ENCODE data around the gene MKRN1.
A peak's percentile ranks its signal among the peaks of the same experiment; 100 is the strongest.
"Not testable (repeated sequence)": the region's sequence is repeated elsewhere in the genome, so short reads cannot be mapped to it uniquely, and the experiment has no call there.

MKRN1 gene

GRCh38 chr7:140455743-140456142 lies 23.6 kb downstream of the MKRN1 start:
- Histone ChIP-seq H3K36me3 (ENCODE audit: control insufficient read depth, insufficient read depth, low read length) (peaks cover 20% of the 10 kb centered on the region; the same call in 1 of the 2 replicates), H3K27ac (ENCODE audit: low read length) (no peak overlapping the region)

GRCh38 chr7:140454657-140455015 lies 24.7 kb downstream of the MKRN1 start:
- Histone ChIP-seq H3K4me1 (ENCODE audit: control insufficient read depth, insufficient read depth, low read length) (peaks cover 11% of the 10 kb centered on the region), H3K27ac (ENCODE audit: low read length) (no peak overlapping the region), H3K27me3 (ENCODE audit: control insufficient read depth, insufficient read depth, low read length) (no peaks in the 10 kb centered on the region), H3K36me3 (ENCODE audit: control insufficient read depth, insufficient read depth, low read length) (peaks cover 17% of the 10 kb centered on the region; the same call in 1 of the 2 replicates), H3K4me3 (ENCODE audit: low read length) (no peak overlapping the region), H3K9me3 (ENCODE audit: control insufficient read depth, insufficient read depth, low read length) (no peaks in the 10 kb centered on the region)
- no CpG with 5 or more reads among the region's 8 CpGs for WGBS (ENCODE audit: insufficient coverage, insufficient read length)
- no peak for DNase-seq (ENCODE audit: low read depth, low spot score)

More at GRCh38 chr7:140455743-140456142, 23.6 kb downstream of the MKRN1 start:
- Histone ChIP-seq H3K9me3 (ENCODE audit: control insufficient read depth, insufficient read depth, low read length) (no peaks in the 10 kb centered on the region), H3K4me3 (ENCODE audit: low read length) (no peak overlapping the region), H3K4me1 (ENCODE audit: control insufficient read depth, insufficient read depth, low read length) (peaks cover 11% of the 10 kb centered on the region), H3K27me3 (ENCODE audit: control insufficient read depth, insufficient read depth, low read length) (no peaks in the 10 kb centered on the region)
- peak; percentile 64 for DNase-seq (ENCODE audit: low read depth, low spot score)
- no CpG with 5 or more reads among the region's 4 CpGs for WGBS (ENCODE audit: insufficient coverage, insufficient read length)

- not testable (repeated sequence) for H3K27ac ChIP-seq (ENCODE audit: low read length); H3K9me3 ChIP-seq (ENCODE audit: control insufficient read depth, insufficient read depth, low read length); H3K4me3 ChIP-seq (ENCODE audit: low read length); DNase-seq (ENCODE audit: low read depth, low spot score); H3K27me3 ChIP-seq (ENCODE audit: control insufficient read depth, insufficient read depth, low read length)
- H3K36me3 ChIP-seq (ENCODE audit: control insufficient read depth, insufficient read depth, low read length) = peaks cover 17% of the 10 kb centered on the region; the same call in 1 of the 2 replicates
- H3K4me1 ChIP-seq (ENCODE audit: control insufficient read depth, insufficient read depth, low read length) = peaks cover 13% of the 10 kb centered on the region
- WGBS (ENCODE audit: insufficient coverage, insufficient read length) = 100% methylated on average over 1 of the region's 9 CpGs
Observed at GRCh38 chr7:140453785-140454656, 25.3 kb downstream of the MKRN1 start.

GRCh38 chr7:140453273-140453672 lies 26.0 kb downstream of the MKRN1 start:
- peaks cover 13% of the 10 kb centered on the region for H3K4me1 ChIP-seq (ENCODE audit: control insufficient read depth, insufficient read depth, low read length)
- no peaks in the 10 kb centered on the region for H3K9me3 ChIP-seq (ENCODE audit: control insufficient read depth, insufficient read depth, low read length)
- WGBS (ENCODE audit: insufficient coverage, insufficient read length) = no CpG with 5 or more reads among the region's 4 CpGs
- DNase-seq (ENCODE audit: low read depth, low spot score) = no peak
- H3K27ac ChIP-seq (ENCODE audit: low read length) = no peak overlapping the region
- H3K27me3 ChIP-seq (ENCODE audit: control insufficient read depth, insufficient read depth, low read length) = no peaks in the 10 kb centered on the region
- H3K36me3 ChIP-seq (ENCODE audit: control insufficient read depth, insufficient read depth, low read length) = peaks cover 14% of the 10 kb centered on the region; the same call in 1 of the 2 replicates
- H3K4me3 ChIP-seq (ENCODE audit: low read length) = no peak overlapping the region

- no CpG with 5 or more reads among the region's 1 CpG for WGBS (ENCODE audit: insufficient coverage, insufficient read length)
- Histone ChIP-seq H3K9me3 (ENCODE audit: control insufficient read depth, insufficient read depth, low read length) (no peaks in the 10 kb centered on the region), H3K4me3 (ENCODE audit: low read length) (no peak overlapping the region), H3K36me3 (ENCODE audit: control insufficient read depth, insufficient read depth, low read length) (peaks cover 12% of the 10 kb centered on the region; the same call in 1 of the 2 replicates), H3K27me3 (ENCODE audit: control insufficient read depth, insufficient read depth, low read length) (no peaks in the 10 kb centered on the region), H3K4me1 (ENCODE audit: control insufficient read depth, insufficient read depth, low read length) (peaks cover 13% of the 10 kb centered on the region), H3K27ac (ENCODE audit: low read length) (no peak overlapping the region)
- DNase-seq (ENCODE audit: low read depth, low spot score) = no peak
Observed at GRCh38 chr7:140451716-140452115, 27.6 kb downstream of the MKRN1 start.

GRCh38 chr7:140448781-140449480 lies 30.4 kb downstream of the MKRN1 start:
- no peaks in the 10 kb centered on the region; the same call in 1 of the 2 replicates for H3K36me3 ChIP-seq (ENCODE audit: control insufficient read depth, insufficient read depth, low read length)
- WGBS (ENCODE audit: insufficient coverage, insufficient read length) = no CpG with 5 or more reads among the region's 4 CpGs
- no peak for DNase-seq (ENCODE audit: low read depth, low spot score)
- peaks cover 5% of the 10 kb centered on the region; the same call in 1 of the 2 replicates for H3K4me1 ChIP-seq (ENCODE audit: control insufficient read depth, insufficient read depth, low read length)
- H3K4me3 ChIP-seq (ENCODE audit: low read length) = no peak overlapping the region
- no peaks in the 10 kb centered on the region for H3K9me3 ChIP-seq (ENCODE audit: control insufficient read depth, insufficient read depth, low read length)
- H3K27ac ChIP-seq (ENCODE audit: low read length) = no peak overlapping the region
- H3K27me3 ChIP-seq (ENCODE audit: control insufficient read depth, insufficient read depth, low read length) = no peaks in the 10 kb centered on the region

GRCh38 chr7:140447841-140448240 lies 31.5 kb downstream of the MKRN1 start:
- Histone ChIP-seq H3K27ac (ENCODE audit: low read length) (no peak overlapping the region), H3K27me3 (ENCODE audit: control insufficient read depth, insufficient read depth, low read length) (no peaks in the 10 kb centered on the region), H3K9me3 (ENCODE audit: control insufficient read depth, insufficient read depth, low read length) (no peaks in the 10 kb centered on the region), H3K4me3 (ENCODE audit: low read length) (no peak overlapping the region), H3K36me3 (ENCODE audit: control insufficient read depth, insufficient read depth, low read length) (no peaks in the 10 kb centered on the region), H3K4me1 (ENCODE audit: control insufficient read depth, insufficient read depth, low read length) (peaks cover 5% of the 10 kb centered on the region; the same call in 1 of the 2 replicates)
- DNase-seq (ENCODE audit: low read depth, low spot score) = no peak
- WGBS (ENCODE audit: insufficient coverage, insufficient read length) = no CpG with 5 or more reads among the region's 7 CpGs

GRCh38 chr7:140446467-140446866 lies 32.8 kb downstream of the MKRN1 start:
- Histone ChIP-seq H3K36me3 (ENCODE audit: control insufficient read depth, insufficient read depth, low read length) (no peaks in the 10 kb centered on the region), H3K9me3 (ENCODE audit: control insufficient read depth, insufficient read depth, low read length) (no peaks in the 10 kb centered on the region), H3K4me1 (ENCODE audit: control insufficient read depth, insufficient read depth, low read length) (peaks cover 2% of the 10 kb centered on the region; the same call in 1 of the 2 replicates), H3K27ac (ENCODE audit: low read length) (no peak overlapping the region), H3K4me3 (ENCODE audit: low read length) (no peak overlapping the region), H3K27me3 (ENCODE audit: control insufficient read depth, insufficient read depth, low read length) (no peaks in the 10 kb centered on the region)
- no peak for DNase-seq (ENCODE audit: low read depth, low spot score)
- no CpG with 5 or more reads among the region's 11 CpGs for WGBS (ENCODE audit: insufficient coverage, insufficient read length)

- no peak for DNase-seq (ENCODE audit: low read depth, low spot score)
- no peaks in the 10 kb centered on the region for H3K9me3 ChIP-seq (ENCODE audit: control insufficient read depth, insufficient read depth, low read length)
- H3K4me1 ChIP-seq (ENCODE audit: control insufficient read depth, insufficient read depth, low read length) = no peaks in the 10 kb centered on the region
- no peaks in the 10 kb centered on the region for H3K36me3 ChIP-seq (ENCODE audit: control insufficient read depth, insufficient read depth, low read length)
- H3K27me3 ChIP-seq (ENCODE audit: control insufficient read depth, insufficient read depth, low read length) = no peaks in the 10 kb centered on the region
- no peak overlapping the region for H3K27ac ChIP-seq (ENCODE audit: low read length)
- H3K4me3 ChIP-seq (ENCODE audit: low read length) = no peak overlapping the region
- WGBS (ENCODE audit: insufficient coverage, insufficient read length) = no CpG with 5 or more reads among the region's 2 CpGs
Observed at GRCh38 chr7:140441519-140441918, 37.8 kb downstream of the MKRN1 start.

- Histone ChIP-seq H3K36me3 (ENCODE audit: control insufficient read depth, insufficient read depth, low read length) (no peaks in the 10 kb centered on the region), H3K9me3 (ENCODE audit: control insufficient read depth, insufficient read depth, low read length) (no peaks in the 10 kb centered on the region), H3K27ac (ENCODE audit: low read length) (no peak overlapping the region), H3K27me3 (ENCODE audit: control insufficient read depth, insufficient read depth, low read length) (no peaks in the 10 kb centered on the region), H3K4me3 (ENCODE audit: low read length) (no peak overlapping the region), H3K4me1 (ENCODE audit: control insufficient read depth, insufficient read depth, low read length) (no peaks in the 10 kb centered on the region)
- DNase-seq (ENCODE audit: low read depth, low spot score) = no peak
- WGBS (ENCODE audit: insufficient coverage, insufficient read length) = no CpG with 5 or more reads among the region's 3 CpGs
Observed at GRCh38 chr7:140440593-140440992, 38.7 kb downstream of the MKRN1 start.
